ENCODE measurements around the gene FUT3. TPM values are rescaled to one million over a fixed set of nuclear protein-coding genes. Genes with fewer than 3 reads are reported as not detected.

Gene FUT3
- total RNA-seq, 2 experiments from 2014 or later, result 0.61 to 0.85 TPM

DNA sequence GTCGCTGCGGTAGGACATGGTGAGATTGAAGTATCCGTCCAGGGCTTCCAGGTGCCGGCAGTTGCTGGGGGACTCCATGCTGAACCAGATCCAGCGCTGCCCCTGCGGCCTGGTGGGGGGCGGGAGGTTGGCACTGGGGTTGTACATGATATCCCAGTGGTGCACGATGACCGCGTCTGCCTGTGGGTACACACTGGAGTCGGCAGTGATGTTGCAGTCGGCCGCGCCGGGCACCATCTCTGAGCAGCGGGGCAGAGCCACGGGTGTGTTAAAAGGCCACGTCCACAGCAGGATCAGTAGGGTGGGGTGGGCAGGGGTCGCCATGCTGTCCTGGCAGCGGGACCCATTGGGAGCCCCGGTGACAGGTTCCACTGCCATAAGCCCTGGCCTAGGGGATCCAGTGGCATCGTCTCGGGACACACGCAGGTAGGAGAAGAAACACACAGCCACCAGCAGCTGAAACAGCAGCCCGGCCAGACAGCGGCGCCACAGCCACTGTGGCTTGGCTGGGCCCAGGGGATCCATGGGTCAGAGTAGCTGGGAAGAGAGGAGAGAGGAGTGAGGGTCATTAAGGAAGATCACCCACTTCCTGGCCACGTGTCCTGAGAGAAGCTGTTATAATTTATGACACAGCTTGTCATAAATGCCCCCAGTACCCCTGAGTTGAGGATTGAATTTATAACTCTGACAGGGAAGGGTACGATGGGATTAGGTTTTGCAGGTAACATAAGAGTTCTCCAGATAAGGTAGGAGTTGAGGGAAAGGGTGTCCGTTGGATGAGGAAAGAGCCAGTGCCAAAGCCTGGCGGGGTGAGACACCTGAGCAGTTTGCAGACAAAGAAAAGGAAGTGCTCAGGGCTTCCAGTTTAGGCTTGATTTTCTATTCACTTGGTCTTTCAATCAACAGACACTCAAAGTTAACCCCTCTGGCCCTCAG, 16.2 kb upstream of the FUT3 start:
- Histone ChIP-seq H3K4me3 (ENCODE audit: low read length) (no peak overlapping the region), H3K27me3 (ENCODE audit: control insufficient read depth in 1 of 2, insufficient read depth in 2 of 2, low read length in 2 of 2) (no peaks in the 10 kb centered on the region), H3K9me3 (ENCODE audit: control insufficient read depth in 1 of 2, insufficient read depth in 1 of 2, low read length in 2 of 2) (no peaks in the 10 kb centered on the region), H3K36me3 (ENCODE audit: insufficient read depth, low read length) (no peaks in the 10 kb centered on the region), H3K4me1 (ENCODE audit: insufficient read depth, low read length) (no peaks in the 10 kb centered on the region), H3K27ac (ENCODE audit: low read depth in 1 of 2, low read length in 2 of 2) (no peak overlapping the region)
- Mint-ChIP-seq H3K36me3 (ENCODE audit: low read depth) (no peaks in the 10 kb centered on the region), H3K4me3 (no peak overlapping the region), H3K27ac (no peak overlapping the region), H3K9me3 (no peaks in the 10 kb centered on the region), H3K27me3 (peaks cover 5% of the 10 kb centered on the region), H3K4me1 (ENCODE audit: low read depth) (no peaks in the 10 kb centered on the region)
- ChIA-PET CTCF (interaction anchor here (0.5 kb wide), 1 partner anchor 47 kb away, joined by 3 read pairs; no protein-coding TSS in a partner anchor), POLR2A (no interaction called here)
- intact Hi-C loops (cut with DNase I, micrococcal nuclease), result no loop called here
- DNase-seq (no peak), ATAC-seq (ENCODE audit: poor library complexity) (no peak)
- TF ChIP-seq, protein P1, sequence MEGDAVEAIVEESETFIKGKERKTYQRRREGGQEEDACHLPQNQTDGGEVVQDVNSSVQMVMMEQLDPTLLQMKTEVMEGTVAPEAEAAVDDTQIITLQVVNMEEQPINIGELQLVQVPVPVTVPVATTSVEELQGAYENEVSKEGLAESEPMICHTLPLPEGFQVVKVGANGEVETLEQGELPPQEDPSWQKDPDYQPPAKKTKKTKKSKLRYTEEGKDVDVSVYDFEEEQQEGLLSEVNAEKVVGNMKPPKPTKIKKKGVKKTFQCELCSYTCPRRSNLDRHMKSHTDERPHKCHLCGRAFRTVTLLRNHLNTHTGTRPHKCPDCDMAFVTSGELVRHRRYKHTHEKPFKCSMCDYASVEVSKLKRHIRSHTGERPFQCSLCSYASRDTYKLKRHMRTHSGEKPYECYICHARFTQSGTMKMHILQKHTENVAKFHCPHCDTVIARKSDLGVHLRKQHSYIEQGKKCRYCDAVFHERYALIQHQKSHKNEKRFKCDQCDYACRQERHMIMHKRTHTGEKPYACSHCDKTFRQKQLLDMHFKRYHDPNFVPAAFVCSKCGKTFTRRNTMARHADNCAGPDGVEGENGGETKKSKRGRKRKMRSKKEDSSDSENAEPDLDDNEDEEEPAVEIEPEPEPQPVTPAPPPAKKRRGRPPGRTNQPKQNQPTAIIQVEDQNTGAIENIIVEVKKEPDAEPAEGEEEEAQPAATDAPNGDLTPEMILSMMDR (IDR thresholded peaks at IDR 0.05), result no peak

DNA sequence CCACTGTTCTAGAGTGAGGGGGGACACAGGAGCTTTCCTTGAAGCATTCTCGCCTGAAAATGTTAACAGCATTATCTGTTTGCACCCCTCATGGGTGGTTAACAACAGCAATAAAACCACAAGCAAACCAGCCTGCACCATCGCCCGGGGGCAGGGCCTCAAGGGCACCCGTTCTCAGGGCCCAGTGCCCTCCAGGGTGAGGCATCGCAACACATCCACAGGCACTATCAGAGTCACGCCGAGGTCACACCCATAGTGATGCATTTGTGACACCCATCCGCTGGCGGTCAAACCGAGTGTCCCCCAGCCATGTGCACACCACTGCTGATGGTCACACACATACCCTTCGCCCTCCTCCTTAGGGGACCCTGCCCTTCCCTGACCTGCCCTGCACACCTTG, 14.5 kb upstream of the FUT3 start:
- Mint-ChIP-seq H3K4me1 (ENCODE audit: low read depth) (no peaks in the 10 kb centered on the region), H3K27me3 (peaks cover 12% of the 10 kb centered on the region), H3K36me3 (ENCODE audit: low read depth) (no peaks in the 10 kb centered on the region), H3K4me3 (no peak overlapping the region), H3K9me3 (no peaks in the 10 kb centered on the region), H3K27ac (no peak overlapping the region)
- Histone ChIP-seq H3K9me3 (ENCODE audit: control insufficient read depth in 1 of 2, insufficient read depth in 1 of 2, low read length in 2 of 2) (no peaks in the 10 kb centered on the region), H3K27ac (ENCODE audit: low read depth in 1 of 2, low read length in 2 of 2) (no peak overlapping the region), H3K4me1 (ENCODE audit: insufficient read depth, low read length) (no peaks in the 10 kb centered on the region), H3K27me3 (ENCODE audit: control insufficient read depth in 1 of 2, insufficient read depth in 2 of 2, low read length in 2 of 2) (no peaks in the 10 kb centered on the region), H3K4me3 (ENCODE audit: low read length) (no peak overlapping the region), H3K36me3 (ENCODE audit: insufficient read depth, low read length) (no peaks in the 10 kb centered on the region)
- ChIA-PET CTCF (no interaction called here), POLR2A (no interaction called here)
- ATAC-seq (ENCODE audit: poor library complexity) (no peak), DNase-seq (peak in 1 of 14 experiments; percentile 8)
- TF ChIP-seq, protein P1 (IDR thresholded peaks at IDR 0.05), result no peak
- intact Hi-C loops (cut with DNase I, micrococcal nuclease), result no loop called here

DNA sequence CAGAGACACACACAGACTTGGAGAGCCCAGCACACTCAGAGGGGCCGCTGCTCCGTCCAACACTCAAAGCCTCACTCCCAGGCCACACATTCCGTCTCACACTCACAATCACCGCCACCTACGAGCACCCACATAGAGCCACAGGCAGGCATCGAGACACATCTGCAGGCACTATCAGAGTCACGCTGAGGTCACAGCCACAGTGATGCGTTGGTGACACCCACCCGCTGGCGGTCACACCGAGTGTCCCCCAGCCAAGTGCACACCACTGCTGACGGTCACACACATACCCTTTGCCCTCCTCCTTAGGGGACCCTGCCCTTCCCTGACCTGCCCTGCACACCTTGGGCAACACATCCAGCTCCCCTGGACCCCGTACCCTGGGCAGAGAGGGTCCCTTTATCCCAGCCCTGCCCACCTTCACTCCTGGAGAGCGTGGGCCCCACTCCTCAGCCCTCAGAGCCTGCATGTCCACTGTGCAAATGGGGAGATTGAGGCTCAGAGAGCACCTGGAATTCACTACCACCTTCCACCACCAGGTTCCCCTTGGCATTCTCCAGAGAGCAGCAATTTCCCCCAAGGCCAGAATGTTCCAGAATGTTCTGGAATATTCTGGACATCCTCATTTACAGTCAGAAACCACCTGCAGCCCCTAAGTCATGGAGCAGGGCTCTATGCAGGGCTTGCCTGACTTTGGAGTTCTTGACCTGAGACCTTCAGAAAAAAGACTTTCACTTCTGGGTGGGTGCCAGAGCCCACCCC, 13.7 kb upstream of the FUT3 start:
- no peaks in the 10 kb centered on the region for H3K36me3 ChIP-seq (ENCODE audit: insufficient read depth, low read length)
- Mint-ChIP-seq H3K27ac (no peak overlapping the region), H3K9me3 (no peaks in the 10 kb centered on the region), H3K27me3 (peaks cover 12% of the 10 kb centered on the region), H3K4me1 (ENCODE audit: low read depth) (no peaks in the 10 kb centered on the region), H3K36me3 (ENCODE audit: low read depth) (no peaks in the 10 kb centered on the region), H3K4me3 (no peak overlapping the region)
- H3K27ac ChIP-seq (ENCODE audit: low read depth in 1 of 2, low read length in 2 of 2), result no peak overlapping the region
- intact Hi-C loops (cut with DNase I, micrococcal nuclease), result no loop called here
- H3K4me3 ChIP-seq (ENCODE audit: low read length), result no peak overlapping the region
- TF ChIP-seq, protein P1 (IDR thresholded peaks at IDR 0.05), result no peak
- no peaks in the 10 kb centered on the region for H3K9me3 ChIP-seq (ENCODE audit: control insufficient read depth in 1 of 2, insufficient read depth in 1 of 2, low read length in 2 of 2)
- no peak for ATAC-seq (ENCODE audit: poor library complexity)
- ChIA-PET CTCF (no interaction called here), POLR2A (no interaction called here)
- no peaks in the 10 kb centered on the region for H3K27me3 ChIP-seq (ENCODE audit: control insufficient read depth in 1 of 2, insufficient read depth in 2 of 2, low read length in 2 of 2)
- no peak for DNase-seq
- no peaks in the 10 kb centered on the region for H3K4me1 ChIP-seq (ENCODE audit: insufficient read depth, low read length)

Measured in CD4-positive, alpha-beta T cell (primary cell).